Kidney glomerular epithelial cell (primary cell): ENCODE results near the gene ANO4.

Experiments used
- DNase-seq: peaks from one replicate; lab custom pipeline; 2025; lab: John Stamatoyannopoulos, UW

The ANO4 gene

GRCh38 chr12:100794441-100795173, at the start of gene ANO4:
Gene ANO4 (plus strand): TSS chr12:100794776. CDS start chr12:100901786, 107,010 bp downstream.
- DNase-seq, result no peak

- no peak for DNase-seq
Observed at GRCh38 chr12:100745378-100746071, 49.1 kb upstream of the ANO4 start.

- DNase-seq, result no peak
Observed at GRCh38 chr12:100752841-100753240, 41.7 kb upstream of the ANO4 start.

GRCh38 chr12:100753837-100754236, 40.7 kb upstream of the ANO4 start:
- DNase-seq, result peak; percentile 3

GRCh38 chr12:100755186-100755585, 39.4 kb upstream of the ANO4 start:
- no peak for DNase-seq

- no peak for DNase-seq
Observed at GRCh38 chr12:100758083-100758482, 36.5 kb upstream of the ANO4 start.

GRCh38 chr12:100767371-100767770, 27.2 kb upstream of the ANO4 start:
- no peak for DNase-seq

GRCh38 chr12:100767950-100768349, 26.6 kb upstream of the ANO4 start:
- DNase-seq, result no peak

GRCh38 chr12:100778967-100779590, 15.5 kb upstream of the ANO4 start:
- DNase-seq, result no peak

- no peak for DNase-seq
Observed at GRCh38 chr12:100789146-100789545, 5.4 kb upstream of the ANO4 start.

- DNase-seq, result no peak
Observed at GRCh38 chr12:100789975-100790374, 4.6 kb upstream of the ANO4 start.

GRCh38 chr12:100790552-100790951, 4.0 kb upstream of the ANO4 start:
- DNase-seq, result no peak

GRCh38 chr12:100793182-100793581, 1.4 kb upstream of the ANO4 start:
- DNase-seq, result peak; percentile 33

GRCh38 chr12:100795174-100795799, 711 bp downstream of the ANO4 start:
- DNase-seq, result no peak

- DNase-seq, result no peak
Observed at GRCh38 chr12:100795800-100796179, 1.2 kb downstream of the ANO4 start.

- DNase-seq, result no peak
Observed at GRCh38 chr12:100796621-100797020, 2.0 kb downstream of the ANO4 start.

GRCh38 chr12:100797246-100797645, 2.7 kb downstream of the ANO4 start:
- DNase-seq, result no peak

- DNase-seq, result no peak
Observed at GRCh38 chr12:100797786-100798185, 3.2 kb downstream of the ANO4 start.

GRCh38 chr12:100798286-100799160, 3.9 kb downstream of the ANO4 start:
- DNase-seq, result no peak

- no peak for DNase-seq
Observed at GRCh38 chr12:100799770-100800169, 5.2 kb downstream of the ANO4 start.

- no peak for DNase-seq
Observed at GRCh38 chr12:100800723-100801122, 6.1 kb downstream of the ANO4 start.

GRCh38 chr12:100801320-100801719, 6.7 kb downstream of the ANO4 start:
- DNase-seq, result no peak
